Stimulated activated CD8-positive, alpha-beta memory T cell treated with anti-CD3 and anti-CD28 coated beads, Interleukin-7, amount 100 ng/mL, for 24 hours (primary cell): ENCODE data around the gene C1orf159.

Experiments
- DNase-seq: peaks from one replicate; pipeline ENCODE4 v3.0.0-alpha.2; 2020; ENCODE audit warnings: low read depth

The C1orf159 gene

GRCh38 chr1:1092149-1092855 is 23.6 kb downstream of the C1orf159 start:
- no peak for DNase-seq

- no peak for DNase-seq
These were observed 24.3 kb downstream of the C1orf159 start for GRCh38 chr1:1091344-1092148.

DNA sequence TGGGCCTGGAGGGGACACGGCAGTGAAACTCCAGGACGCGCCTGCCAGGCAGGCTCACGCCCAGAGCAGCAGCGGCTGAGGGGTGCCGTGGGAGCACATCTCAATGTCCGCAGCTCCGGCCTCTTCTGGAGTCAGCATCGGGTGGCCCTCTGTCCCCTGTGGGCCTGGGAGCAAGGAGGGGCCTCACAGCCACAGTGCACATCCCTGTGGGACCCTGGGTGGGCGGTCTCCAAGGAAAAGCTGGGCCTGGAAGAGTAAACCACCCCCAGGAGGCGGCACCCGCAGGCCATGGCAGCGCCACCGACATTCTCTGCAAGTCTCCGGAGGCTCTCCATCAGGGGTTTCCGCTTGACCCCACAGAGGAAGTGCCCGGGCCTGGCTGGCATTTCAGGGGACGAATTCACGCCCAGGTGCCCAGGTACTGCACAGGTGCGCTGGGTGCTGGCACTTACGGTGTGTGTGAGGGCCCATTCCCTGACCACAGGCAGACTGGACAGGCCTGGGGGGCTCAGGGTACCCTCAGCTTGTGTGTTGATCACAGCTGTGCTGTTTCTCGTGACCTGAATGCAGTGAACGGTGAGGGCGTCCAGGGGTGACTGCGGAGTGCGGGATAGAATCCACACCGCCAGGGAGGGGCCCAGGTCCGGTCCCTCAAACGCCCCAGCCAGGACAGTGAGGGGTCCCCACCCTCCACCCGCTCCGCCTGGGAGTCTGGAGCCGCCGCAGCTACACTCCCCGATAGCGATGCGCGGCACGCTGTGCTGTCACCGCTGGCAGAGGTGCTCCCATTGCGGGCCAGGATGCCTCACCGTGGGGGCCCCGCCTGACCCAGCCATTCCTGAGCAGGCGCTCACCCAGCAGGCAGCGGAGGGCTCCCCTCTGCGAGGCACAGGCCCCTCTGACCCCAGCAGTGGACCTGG is 25.2 kb downstream of the C1orf159 start:
- no peak for DNase-seq

DNA sequence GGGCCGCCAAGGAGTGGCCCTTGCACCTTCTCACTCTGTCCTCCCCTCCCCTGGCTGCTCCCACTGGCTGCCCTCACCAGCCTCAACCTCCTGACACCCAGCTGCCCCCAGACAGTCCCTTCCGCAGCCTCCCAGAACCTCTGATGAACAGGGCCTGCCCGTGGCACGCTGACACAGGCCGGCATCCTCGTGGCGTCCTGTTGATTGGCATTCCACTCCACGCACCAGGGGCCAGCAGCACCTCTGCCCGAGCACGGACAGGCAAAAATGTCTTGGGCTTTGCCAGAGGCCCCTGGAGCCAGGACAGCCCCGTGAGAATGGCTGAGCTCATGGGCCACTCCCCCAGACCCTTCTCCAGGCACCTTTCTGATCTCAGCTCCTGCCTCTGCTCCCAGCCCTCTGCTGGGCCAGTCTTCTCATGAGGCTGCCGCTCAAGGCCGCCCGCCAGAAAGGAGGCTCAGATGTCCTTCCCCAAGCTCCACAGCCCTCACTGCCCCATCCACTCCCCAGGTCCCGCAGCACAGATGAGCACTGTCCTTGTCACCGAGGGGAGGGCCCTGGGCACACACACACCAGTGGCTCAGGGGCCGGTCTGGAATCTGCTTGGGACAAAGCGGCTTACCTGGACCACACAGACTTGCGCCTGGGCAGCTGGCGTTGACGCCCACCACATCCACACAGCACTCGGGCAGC is 26.0 kb downstream of the C1orf159 start:
- DNase-seq = no peak

GRCh38 chr1:1088801-1089680 is 26.8 kb downstream of the C1orf159 start:
- DNase-seq = no peak

DNA sequence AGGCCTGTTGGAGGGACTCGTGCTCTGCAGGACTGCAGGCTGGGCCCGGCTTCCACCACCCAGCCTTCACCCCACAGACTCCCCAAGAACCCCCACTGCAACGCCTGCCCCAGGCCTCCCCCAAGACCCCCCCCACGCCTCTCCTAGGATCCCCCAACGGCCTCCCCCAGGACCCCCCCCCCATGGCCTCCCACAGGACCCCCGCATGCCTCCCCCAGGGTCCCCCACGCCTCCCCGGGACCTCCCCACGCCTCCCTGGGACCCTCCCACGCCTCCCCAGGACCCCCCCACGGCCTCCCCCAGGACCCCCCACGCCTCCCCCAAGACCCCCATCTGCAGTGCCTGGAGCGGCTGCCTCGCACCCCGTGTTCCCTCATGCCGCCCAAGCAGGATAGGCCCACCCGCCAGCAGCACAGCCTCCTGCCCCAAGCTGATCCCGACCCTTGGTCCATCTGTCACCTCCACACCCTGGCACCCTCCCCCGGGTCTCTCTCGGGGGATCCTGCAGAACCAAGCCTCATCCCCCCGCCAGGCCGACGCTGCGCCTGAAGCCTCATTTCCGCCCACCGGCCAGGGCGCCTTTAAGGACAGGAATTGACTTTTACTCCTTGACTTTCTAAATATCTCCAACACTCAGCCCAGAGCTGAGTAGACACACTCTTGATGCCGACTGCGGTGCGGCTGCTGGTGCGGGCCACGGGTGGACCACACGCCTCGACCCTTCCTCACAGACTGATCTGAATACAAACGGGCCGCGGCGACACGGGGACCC is 27.7 kb downstream of the C1orf159 start:
- no peak for DNase-seq

- no peak for DNase-seq
These were observed 28.4 kb downstream of the C1orf159 start for GRCh38 chr1:1087351-1088028.

DNA sequence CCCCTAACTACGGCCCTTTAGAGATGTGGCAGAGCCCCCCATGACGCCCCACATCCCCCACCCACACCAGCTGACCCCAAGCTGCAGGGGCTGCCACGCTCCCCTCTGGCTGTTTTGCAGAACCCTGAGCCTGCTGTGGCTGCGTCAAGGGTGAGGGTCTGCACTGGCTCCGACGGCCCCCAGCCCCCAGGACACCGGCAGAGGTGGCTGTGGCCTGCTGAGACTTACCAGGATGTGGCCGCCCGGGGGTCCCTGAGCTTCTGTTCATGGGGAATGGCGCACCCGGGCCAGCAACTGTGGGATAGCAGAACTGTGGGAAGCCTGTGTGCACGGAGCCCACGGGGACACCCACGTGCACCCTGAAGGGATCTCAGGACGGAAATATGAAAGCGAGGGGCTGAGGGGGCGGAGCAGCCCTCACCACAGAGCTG is 29.0 kb downstream of the C1orf159 start:
- no peak for DNase-seq

GRCh38 chr1:1085911-1086841 is 29.7 kb downstream of the C1orf159 start:
- DNase-seq = no peak

DNA sequence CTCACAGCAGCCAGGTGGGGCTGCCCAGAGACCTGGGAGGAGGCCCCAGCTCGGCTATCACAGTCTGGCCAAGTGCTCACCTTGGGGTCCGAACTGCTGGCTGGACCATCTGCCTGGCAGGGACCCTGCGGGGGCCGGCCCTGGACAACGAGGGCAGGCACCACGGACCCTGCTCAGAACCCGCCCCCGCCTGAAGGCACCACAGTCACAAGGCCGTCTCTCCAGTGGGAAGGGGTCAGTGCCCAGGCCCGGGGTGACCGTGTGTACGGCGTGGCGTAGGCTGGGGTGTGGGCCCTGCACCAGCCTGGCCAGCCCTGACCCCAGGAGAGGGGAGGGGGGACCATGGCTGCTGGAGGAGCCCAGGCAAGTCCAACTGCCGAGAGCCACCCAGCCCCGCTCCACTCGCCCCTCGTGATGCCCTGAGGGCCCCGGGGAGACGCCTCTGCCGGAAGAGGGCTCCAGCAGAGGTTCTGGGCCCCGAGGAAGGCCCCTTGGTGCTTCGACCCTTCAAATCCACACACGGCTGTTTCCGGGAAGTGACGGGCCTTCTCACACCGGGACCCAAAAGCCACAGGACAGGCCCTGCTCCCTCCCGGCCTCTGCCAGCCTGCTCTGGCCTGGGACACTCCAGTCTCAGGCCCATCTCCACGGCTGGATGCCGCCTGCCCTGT is 30.6 kb downstream of the C1orf159 start:
- no peak for DNase-seq

DNA sequence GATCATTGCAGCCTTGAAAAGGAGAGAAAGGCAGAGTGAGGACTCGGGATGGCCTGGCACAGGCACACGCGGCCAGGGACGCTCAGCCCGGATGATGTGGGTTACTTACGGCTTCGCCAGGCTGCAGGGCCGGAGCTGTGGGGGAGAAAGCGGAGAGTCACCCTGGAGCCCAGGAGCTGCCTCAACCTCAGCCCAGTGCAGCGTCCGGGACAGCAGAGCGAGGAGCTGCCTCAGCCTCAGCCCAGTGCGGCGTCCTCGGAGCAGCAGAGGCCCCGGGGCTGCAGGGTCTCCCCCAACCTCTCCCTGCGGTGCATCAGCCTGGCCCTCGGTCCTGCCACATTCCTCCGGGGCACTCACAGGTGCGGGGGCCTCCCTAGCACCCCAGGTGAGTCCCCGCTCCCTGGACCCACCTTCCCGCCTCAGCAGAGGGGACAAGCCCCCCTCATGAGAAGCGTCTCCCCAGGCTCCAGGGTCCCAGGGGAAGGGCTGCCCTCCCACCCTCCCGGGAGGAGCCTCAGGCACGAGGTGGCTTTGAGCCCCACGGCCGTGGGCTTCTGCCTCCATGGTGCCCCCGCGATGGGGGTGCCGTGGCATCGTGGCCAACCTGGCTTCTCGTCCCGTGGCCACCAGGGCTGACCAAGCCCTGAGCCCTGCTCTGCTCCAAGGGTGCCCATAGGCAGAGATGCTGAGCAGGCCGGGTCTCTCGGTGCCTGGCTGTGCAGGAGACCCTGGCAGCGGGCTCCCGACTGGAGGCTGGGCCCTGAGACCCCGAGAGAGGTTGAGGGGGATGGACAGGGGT is 31.3 kb downstream of the C1orf159 start:
- no peak for DNase-seq

- DNase-seq = no peak
These were observed 32.2 kb downstream of the C1orf159 start for GRCh38 chr1:1083416-1084371.

DNA sequence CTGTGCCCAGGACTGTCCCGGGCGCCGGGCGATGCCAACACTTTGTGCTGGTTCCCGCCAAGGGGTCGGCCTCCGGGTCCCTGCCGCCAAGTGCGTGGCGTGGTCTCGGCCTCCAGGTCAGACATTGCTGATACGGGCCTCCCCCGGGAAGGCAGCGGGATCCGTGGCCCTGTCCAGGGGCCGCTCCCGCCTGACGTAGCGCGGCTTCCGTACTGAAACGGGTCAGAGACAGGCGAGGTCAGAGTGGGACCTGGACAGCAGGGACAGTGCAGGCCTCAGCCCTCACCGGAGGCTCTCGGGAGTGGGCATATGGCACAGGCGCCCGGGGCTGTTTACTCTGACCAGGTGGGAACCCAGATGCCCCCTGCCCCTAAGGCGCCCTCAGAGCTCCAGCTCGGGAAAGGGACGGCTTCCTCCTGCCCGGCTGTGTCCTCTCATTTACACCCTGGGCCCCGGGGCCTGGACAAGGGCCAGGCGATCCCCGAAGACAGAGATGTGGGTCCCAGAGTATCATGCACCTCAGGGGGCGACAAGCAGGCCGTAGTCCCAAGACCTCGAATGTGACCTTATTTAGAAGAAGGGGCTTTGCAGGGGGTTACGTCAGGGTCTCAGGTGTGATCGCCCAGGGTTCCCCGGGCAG is 33.0 kb downstream of the C1orf159 start:
- no peak for DNase-seq

DNA sequence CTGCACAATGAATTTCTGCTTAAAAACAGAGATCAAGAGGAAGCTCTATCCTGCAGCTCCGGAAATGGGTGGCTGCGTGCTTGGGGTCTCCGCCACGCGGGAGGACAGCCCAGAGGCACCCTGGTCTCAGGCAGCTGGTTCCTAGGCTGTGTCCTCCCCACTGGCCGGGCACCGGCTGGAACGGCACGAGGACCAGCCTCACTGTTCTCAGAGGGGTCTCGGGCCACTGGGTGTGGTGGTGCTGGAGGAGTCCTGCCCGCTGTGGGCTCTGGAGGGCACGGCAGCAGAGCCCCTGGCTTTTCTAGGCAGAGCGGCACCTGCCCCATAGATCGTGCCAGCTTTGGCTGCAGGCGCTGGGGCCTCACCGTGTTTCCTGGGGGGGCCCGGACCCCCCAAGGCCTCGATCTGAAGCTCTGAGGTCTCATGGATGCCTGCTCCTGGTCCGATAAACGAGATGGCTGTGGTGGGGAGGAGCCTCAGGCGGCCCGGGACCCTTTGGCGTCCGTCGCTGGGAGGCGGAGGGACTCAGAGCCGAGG is 33.6 kb downstream of the C1orf159 start:
- DNase-seq = no peak
